GM12864 (cell line): ENCODE data around the gene SPOPL.

Source experiments
- DNase-seq: peaks from one replicate; pipeline ENCODE4 v3.0.0-alpha.2; 2011; ENCODE audit warnings: low read depth
- H3K4me3 ChIP-seq: 2 replicates; pipeline ENCODE4 v1.5.1; 2011; ENCODE audit warnings: mild to moderate bottlenecking, low read depth, low read length, control low read depth
- TF ChIP-seq, protein P1 (sequence below): IDR thresholded peaks from 2 replicates; pipeline ENCODE4 v1.5.1; 2011; ENCODE audit warnings: low read depth, mild to moderate bottlenecking, moderate library complexity, low read length, control low read depth, inconsistent platforms; ENCODE audit errors: missing control alignments

SPOPL gene

DNA sequence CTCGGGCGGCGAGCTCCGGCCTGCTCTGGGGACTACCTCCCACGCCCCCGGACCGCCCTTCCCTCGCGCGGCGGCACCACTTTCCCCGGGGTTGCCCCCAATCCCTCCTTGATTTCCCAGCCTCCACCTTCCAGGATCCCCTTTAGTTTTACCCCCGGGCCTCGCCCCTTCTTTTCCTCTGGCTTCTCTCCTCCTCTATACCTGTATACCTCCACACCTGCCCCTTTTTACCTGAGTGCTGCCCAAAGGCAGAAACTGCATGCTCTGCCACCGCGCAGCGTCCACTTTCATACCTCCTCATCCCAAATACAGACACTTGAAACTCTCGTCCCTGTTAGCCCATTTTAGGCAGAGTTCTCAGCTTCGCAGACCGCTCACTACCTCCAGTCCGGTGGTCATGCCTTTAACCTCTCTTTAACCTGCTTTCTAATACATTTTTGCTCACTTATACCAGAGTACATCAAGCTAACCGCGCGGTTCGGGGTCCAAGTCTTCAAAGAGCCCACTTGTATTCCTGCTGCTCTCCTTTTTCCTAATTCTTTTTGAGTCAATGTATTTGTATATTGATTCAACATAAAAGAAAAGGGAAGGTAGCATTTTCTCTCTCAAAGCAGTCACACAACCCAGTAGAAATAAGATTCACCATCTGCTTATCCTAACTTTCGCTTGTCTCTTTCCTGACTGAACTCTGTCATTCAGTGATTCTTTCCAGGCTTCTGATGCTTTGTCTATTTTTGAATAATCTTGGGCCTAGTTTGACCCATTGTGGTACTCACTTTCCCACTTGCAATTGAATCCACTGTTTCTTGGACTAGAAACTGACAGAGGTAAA is 901 bp downstream of the SPOPL start:
- no peak for DNase-seq
- TF ChIP-seq, protein P1, sequence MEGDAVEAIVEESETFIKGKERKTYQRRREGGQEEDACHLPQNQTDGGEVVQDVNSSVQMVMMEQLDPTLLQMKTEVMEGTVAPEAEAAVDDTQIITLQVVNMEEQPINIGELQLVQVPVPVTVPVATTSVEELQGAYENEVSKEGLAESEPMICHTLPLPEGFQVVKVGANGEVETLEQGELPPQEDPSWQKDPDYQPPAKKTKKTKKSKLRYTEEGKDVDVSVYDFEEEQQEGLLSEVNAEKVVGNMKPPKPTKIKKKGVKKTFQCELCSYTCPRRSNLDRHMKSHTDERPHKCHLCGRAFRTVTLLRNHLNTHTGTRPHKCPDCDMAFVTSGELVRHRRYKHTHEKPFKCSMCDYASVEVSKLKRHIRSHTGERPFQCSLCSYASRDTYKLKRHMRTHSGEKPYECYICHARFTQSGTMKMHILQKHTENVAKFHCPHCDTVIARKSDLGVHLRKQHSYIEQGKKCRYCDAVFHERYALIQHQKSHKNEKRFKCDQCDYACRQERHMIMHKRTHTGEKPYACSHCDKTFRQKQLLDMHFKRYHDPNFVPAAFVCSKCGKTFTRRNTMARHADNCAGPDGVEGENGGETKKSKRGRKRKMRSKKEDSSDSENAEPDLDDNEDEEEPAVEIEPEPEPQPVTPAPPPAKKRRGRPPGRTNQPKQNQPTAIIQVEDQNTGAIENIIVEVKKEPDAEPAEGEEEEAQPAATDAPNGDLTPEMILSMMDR, result no peak
- peak overlapping the region; percentile 70 for H3K4me3 ChIP-seq

DNA sequence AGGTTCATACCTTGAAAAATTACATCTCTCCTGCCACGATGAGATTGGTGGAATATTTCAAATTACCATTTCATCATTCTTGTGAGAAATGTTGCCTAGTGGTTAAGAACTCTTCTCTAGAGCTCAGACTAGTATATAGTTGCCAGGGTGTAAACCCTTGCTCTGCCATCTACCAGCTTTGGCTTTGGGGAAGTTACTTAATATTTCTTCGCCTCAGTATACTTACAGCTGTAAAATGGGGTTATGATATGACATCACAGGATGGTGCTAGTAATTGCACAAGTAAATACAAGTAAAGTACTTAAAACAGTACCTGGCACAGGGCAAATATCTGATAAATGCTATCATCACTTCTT is 1.5 kb downstream of the SPOPL start:
- TF ChIP-seq, protein P1, result no peak
- H3K4me3 ChIP-seq, result peak overlapping the region; percentile 70
- DNase-seq, result no peak

DNA sequence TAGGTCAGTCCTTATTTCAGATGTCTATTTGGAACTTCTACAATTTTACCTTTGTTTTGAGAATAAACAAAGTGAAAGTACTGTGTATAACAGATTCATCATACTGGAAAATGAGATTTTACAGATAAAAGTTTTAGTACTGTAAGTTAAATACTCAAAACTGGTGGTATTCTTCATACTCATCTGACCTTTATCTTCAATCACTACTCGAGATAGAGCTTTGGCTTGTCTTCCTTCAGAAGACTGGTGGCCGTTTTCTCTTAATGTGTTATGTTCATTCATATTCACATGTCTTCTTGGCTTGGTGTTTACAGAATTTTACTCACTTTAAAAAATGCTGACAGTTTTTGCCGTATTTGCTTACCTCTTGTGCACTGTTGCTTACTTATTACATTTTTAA is 2.1 kb downstream of the SPOPL start:
- DNase-seq, result no peak
- H3K4me3 ChIP-seq, result peak overlapping the region; percentile 70
- TF ChIP-seq, protein P1, result no peak

DNA sequence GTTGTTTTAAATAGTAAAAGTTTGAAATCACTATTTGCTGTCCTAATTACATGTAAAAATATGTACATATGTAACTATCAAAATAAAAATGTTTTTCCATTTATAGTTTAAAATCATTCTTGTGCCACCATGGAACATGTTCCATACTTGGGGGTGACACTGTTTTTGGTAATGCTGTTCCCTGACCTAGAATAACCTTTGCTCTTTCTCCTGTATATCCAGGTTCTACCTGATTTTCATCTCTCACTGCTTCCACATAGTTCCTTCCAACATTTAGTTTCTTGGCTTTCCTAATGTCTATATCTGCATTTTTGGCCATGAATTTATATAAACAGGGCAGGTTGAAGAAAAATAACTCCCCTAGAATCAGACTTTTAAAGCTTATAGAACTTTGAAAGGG is 2.5 kb downstream of the SPOPL start:
- no peak for DNase-seq
- H3K4me3 ChIP-seq, result peak overlapping the region; percentile 70; the same call in 1 of the 2 replicates
- TF ChIP-seq, protein P1, result no peak

DNA sequence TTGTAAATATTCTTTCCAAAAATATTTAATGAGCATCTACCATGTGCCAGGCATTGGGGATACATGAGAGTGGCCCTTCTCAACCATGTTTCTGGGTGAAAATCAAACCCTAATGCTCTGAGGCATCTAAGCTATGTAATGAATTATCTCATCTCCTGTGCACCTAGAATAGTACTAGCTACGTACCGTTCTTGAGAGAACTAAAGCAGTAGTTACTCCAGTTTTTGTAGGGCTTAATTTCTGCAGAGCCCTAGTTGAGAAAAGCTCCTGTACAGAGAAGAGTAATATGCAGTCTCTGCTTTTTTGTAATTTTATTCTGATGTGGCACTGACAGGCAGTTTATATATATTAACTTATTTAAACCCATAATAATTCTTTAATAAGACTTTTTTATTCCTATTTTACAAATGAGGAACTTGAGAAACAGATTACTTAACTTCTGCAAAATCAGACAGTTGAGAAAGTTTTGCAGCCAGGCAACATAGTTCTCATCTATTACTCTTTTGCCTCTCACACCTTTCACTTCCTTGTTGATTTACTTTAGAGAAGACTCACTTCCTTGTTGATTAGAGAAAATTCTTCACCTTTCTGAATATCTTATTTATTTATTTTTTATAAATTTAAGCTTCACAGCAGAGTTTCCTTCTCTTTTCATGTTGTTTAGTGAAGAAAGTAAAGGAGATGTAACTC is 3.1 kb downstream of the SPOPL start:
- H3K4me3 ChIP-seq, result peak overlapping the region; percentile 70; the same call in 1 of the 2 replicates
- DNase-seq, result peak; percentile 53
- TF ChIP-seq, protein P1, result no peak

DNA sequence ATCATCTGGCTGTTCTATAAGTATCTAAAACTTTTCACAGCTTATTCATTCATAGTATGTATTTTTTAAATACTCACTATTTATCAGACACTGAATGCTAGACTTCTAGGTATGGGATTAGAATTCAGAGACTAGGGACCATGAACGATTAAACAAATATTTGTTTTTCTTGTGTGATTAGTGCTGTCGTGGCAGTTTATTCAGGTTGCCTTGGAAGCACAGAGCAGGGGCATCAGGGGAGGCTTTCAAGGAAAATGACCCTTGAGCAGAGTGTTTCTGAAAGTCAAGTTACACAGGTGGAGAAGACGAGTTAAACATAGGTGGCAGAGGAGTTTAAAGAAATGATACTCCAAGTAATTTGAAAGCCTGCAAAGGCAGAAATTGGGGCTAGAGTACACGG is 5.7 kb downstream of the SPOPL start:
- TF ChIP-seq, protein P1, result no peak
- no peak overlapping the region for H3K4me3 ChIP-seq
- DNase-seq, result no peak
